RWPE1 (cell line): Measurements from ENCODE around the gene ZMIZ1.

Experiments
- CTCF ChIA-PET: fragments of 350-600 bp; sonication (Branson Sonifier 250); formaldehyde crosslinking; extraction: SDS; loops from one replicate; lab custom pipeline; 2021; lab: Yijun Ruan, JAX
- POLR2A ChIA-PET: fragments of 400-600 bp; formaldehyde crosslinking; extraction: SDS; loops from one replicate; lab custom pipeline; 2020; ENCODE audit warnings: antibody characterized with exemption; ENCODE audit not compliant: low non-redundant PET; lab: Yijun Ruan, JAX
- DNase-seq: peaks from one replicate; pipeline ENCODE4 v3.0.0; 2012; ENCODE audit warnings: low spot score
- H3K27ac ChIP-seq: fragments of 450-650 bp; 2 replicates; pipeline ENCODE4 v1.5.1; 2017
- CTCF ChIP-seq: fragments of 450-650 bp; conservative IDR thresholded peaks from 2 replicates; pipeline ENCODE4 v1.5.1; 2017; ENCODE audit warnings: low read depth, mild to moderate bottlenecking

Gene ZMIZ1

GRCh38 chr10:79349766-79350406 is 281.1 kb downstream of the ZMIZ1 start:
- no peak for DNase-seq
- POLR2A ChIA-PET, result interaction anchor here (0.6 kb wide), 1 partner anchor 47 kb away, joined by 4 read pairs; no protein-coding TSS in a partner anchor
- H3K27ac ChIP-seq, result peak overlapping the region; percentile 85
- CTCF ChIA-PET, result interaction anchor here (1.1 kb wide), 1 partner anchor 9 kb away, joined by 3 read pairs; no protein-coding TSS in a partner anchor
- TF ChIP-seq CTCF, result no peak

- POLR2A ChIA-PET, result no interaction called here
- DNase-seq, result no peak
- H3K27ac ChIP-seq, result peak overlapping the region; percentile 85
- CTCF ChIA-PET, result interaction anchor here (0.6 to 0.7 kb wide), 2 partner anchors 207 to 725 kb away, joined by 3 read pairs; no protein-coding TSS in a partner anchor
- TF ChIP-seq CTCF, result no peak
Measured at GRCh38 chr10:79350407-79351154, 281.8 kb downstream of the ZMIZ1 start.

GRCh38 chr10:79351332-79351731 is 282.6 kb downstream of the ZMIZ1 start:
- no peak for TF ChIP-seq CTCF
- no peak overlapping the region for H3K27ac ChIP-seq
- no peak for DNase-seq
- ChIA-PET POLR2A (interaction anchor here (0.6 kb wide), 1 partner anchor 10 kb away, joined by 3 read pairs; no protein-coding TSS in a partner anchor), CTCF (interaction anchor here (0.7 kb wide), 1 partner anchor 207 kb away, joined by 3 read pairs; no protein-coding TSS in a partner anchor)

- ChIA-PET CTCF (interaction anchor here (0.7 kb wide), 1 partner anchor 337 kb away, joined by 3 read pairs; no protein-coding TSS in a partner anchor), POLR2A (interaction anchor here (0.6 kb wide), 2 partner anchors 10 to 14 kb away, joined by 3 read pairs; no protein-coding TSS in a partner anchor)
- no peak for DNase-seq
- TF ChIP-seq CTCF, result no peak
- no peak overlapping the region for H3K27ac ChIP-seq
Measured at GRCh38 chr10:79352035-79352877, 283.5 kb downstream of the ZMIZ1 start.

GRCh38 chr10:79353000-79353406 is 284.2 kb downstream of the ZMIZ1 start:
- no peak for TF ChIP-seq CTCF
- H3K27ac ChIP-seq, result no peak overlapping the region
- DNase-seq, result no peak
- CTCF ChIA-PET, result no interaction called here
- POLR2A ChIA-PET, result interaction anchor here (0.6 kb wide), 1 partner anchor 13 kb away, joined by 3 read pairs; no protein-coding TSS in a partner anchor
